Naive thymus-derived CD4-positive, alpha-beta T cell (primary cell): ENCODE measurements around the gene CEP85L. TPM values are rescaled to one million over a fixed set of nuclear protein-coding genes. Genes with fewer than 3 reads are reported as not detected.

Experiments
- ATAC-seq: fragments of 150-1000 bp; cut with Tn5 transposase; 2 replicates; pipeline ENCODE4 v1.10.0; 2021; ENCODE audit warnings: mild to moderate bottlenecking, moderate library complexity
- CTCF ChIA-PET: fragments of 350-600 bp; sonication (Branson Sonifier 250); formaldehyde crosslinking; loops from one replicate; lab custom pipeline; 2021; ENCODE audit warnings: antibody characterized with exemption; lab: Charles Lee
- POLR2A ChIA-PET: fragments of 350-600 bp; sonication (Branson Sonifier 250); formaldehyde crosslinking; loops from one replicate; lab custom pipeline; 2021; ENCODE audit warnings: antibody characterized with exemption, inconsistent platforms; lab: Charles Lee
- DNase-seq, 9 donors: peaks; one replicate each; pipeline versions ENCODE4 v3.0.0 to v3.0.0-alpha.2; 2020 to 2022; ENCODE audit warnings: mixed read lengths in 1 of 9
- H3K27ac ChIP-seq: one replicate; pipeline ENCODE4 v1.7.0; 2013; ENCODE audit warnings: mild to moderate bottlenecking, low read depth, low read length, moderate library complexity
- H3K27me3 ChIP-seq, 2 donors: one replicate each; pipeline ENCODE4 v1.7.0; 2013; ENCODE audit warnings: low read length in 2 of 2, mild to moderate bottlenecking in 2 of 2, moderate library complexity in 2 of 2; ENCODE audit not compliant: control insufficient read depth in 2 of 2, insufficient read depth in 2 of 2
- H3K36me3 ChIP-seq, 3 experiments: 1 replicate in 2 of 3; 2 replicates in 1 of 3; pipeline ENCODE4 v1.7.0; 2013; ENCODE audit warnings: low read length in 3 of 3, mild to moderate bottlenecking in 3 of 3, moderate library complexity in 1 of 3; ENCODE audit not compliant: insufficient read depth in 3 of 3, control insufficient read depth in 2 of 3
- H3K4me1 ChIP-seq, 2 donors: one replicate each; pipeline ENCODE4 v1.7.0; 2013; ENCODE audit warnings: low read length in 2 of 2, mild to moderate bottlenecking in 2 of 2, moderate library complexity in 1 of 2; ENCODE audit not compliant: control insufficient read depth in 2 of 2, insufficient read depth in 2 of 2
- H3K4me3 ChIP-seq: 2 replicates; pipeline ENCODE4 v1.7.0; 2013; ENCODE audit warnings: mild to moderate bottlenecking, low read length
- H3K9me3 ChIP-seq, 3 experiments: 1 replicate in 2 of 3; 2 replicates in 1 of 3; pipeline ENCODE4 v1.7.0; 2013; ENCODE audit warnings: low read length in 3 of 3; ENCODE audit not compliant: control insufficient read depth in 2 of 3
- H3K27ac Mint-ChIP-seq, 9 donors: one replicate each; pipeline ENCODE4 v1.8.0; 2020 to 2022; ENCODE audit warnings: mixed read lengths in 9 of 9, mild to moderate bottlenecking in 8 of 9, moderate library complexity in 5 of 9, inconsistent platforms in 2 of 9
- H3K27me3 Mint-ChIP-seq, 5 donors: one replicate each; pipeline ENCODE4 v1.8.0; 2021 to 2022; ENCODE audit warnings: mixed read lengths in 5 of 5, mild to moderate bottlenecking in 1 of 5
- H3K36me3 Mint-ChIP-seq, 5 donors: one replicate each; pipeline ENCODE4 v1.8.0; 2020 to 2022; ENCODE audit warnings: mixed read lengths in 5 of 5, mild to moderate bottlenecking in 3 of 5, inconsistent platforms in 1 of 5
- H3K4me1 Mint-ChIP-seq, 7 donors: one replicate each; pipeline ENCODE4 v1.8.0; 2020 to 2022; ENCODE audit warnings: mixed read lengths in 7 of 7, mild to moderate bottlenecking in 3 of 7, inconsistent platforms in 1 of 7
- H3K4me3 Mint-ChIP-seq, 10 donors: one replicate each; pipeline ENCODE4 v1.8.0; 2020 to 2022; ENCODE audit warnings: mild to moderate bottlenecking in 10 of 10, mixed read lengths in 10 of 10, moderate library complexity in 6 of 10, inconsistent platforms in 2 of 10
- H3K9me3 Mint-ChIP-seq, 11 donors: one replicate each; pipeline ENCODE4 v1.8.0; 2020 to 2022; ENCODE audit warnings: mixed read lengths in 11 of 11, mild to moderate bottlenecking in 4 of 11, inconsistent platforms in 1 of 11, moderate library complexity in 1 of 11
- intact Hi-C, 2 donors: fragments of 100-400 bp; cut with micrococcal nuclease; formaldehyde crosslinking; loops; one replicate each; pipeline ENCODE4 v1.15.1; 2023
- polyA plus RNA-seq, 2 donors: library from polyadenylated mRNA; unstranded; fragments of 300-500 nt; fragmentation: Illumina TruSeq; gene quantifications; one replicate each; pipeline ENCODE4 v1.2.3, GENCODE V29; 2021
- total RNA-seq, 6 experiments: library from RNA in 5 of 6; stranded (reverse) in 5 of 6; gene quantifications; 1 replicate in 5 of 6; 2 replicates in 1 of 6; pipeline ENCODE4 v1.2.3 and lab custom pipeline; 2021 to 2026

Gene CEP85L
- total and polyA plus RNA-seq, 7 experiments from 2014 or later = 47.3 to 89.1 (median 76.2) TPM

DNA sequence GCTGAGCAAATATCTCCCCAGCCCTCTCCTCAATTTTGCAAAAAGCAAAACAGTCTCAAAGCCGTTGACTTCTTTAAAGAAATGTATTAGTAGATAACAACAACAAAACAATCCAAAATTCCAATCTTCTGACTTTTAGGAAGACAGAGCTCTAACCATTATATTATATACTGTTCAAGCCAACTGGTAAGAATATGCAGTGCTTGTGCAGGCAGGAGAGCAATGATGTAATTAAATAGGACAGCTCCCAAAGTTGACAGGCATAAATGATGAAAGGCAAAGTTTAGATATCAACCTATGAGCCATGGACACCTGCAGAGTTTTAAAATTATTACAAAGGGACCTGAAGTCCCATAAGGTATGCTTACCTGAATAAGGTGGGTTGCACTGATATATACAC, 16.6 kb upstream of the CEP85L start:
- Mint-ChIP-seq H3K36me3 (peaks cover 0 to 21% (median 4%) of the 10 kb centered on the region in 5 donors), H3K4me1 (peaks cover 36 to 93% (median 87%) of the 10 kb centered on the region in 7 donors), H3K27me3 (no peaks in the 10 kb centered on the region), H3K4me3 (peak overlapping the region in 2 of 10 donors; percentile 5 to 35), H3K27ac (peak overlapping the region in 8 of 9 donors; percentile 77 to 93 (median 88)), H3K9me3 (no peaks in the 10 kb centered on the region)
- ChIA-PET CTCF (no interaction called here), POLR2A (interaction anchor here (0.6 to 1.7 kb wide), 6 partner anchors 9 to 986 kb away, joined by 3 to 8 read pairs (median 4); no protein-coding TSS in a partner anchor)
- no peak for ATAC-seq
- peaks cover 4 to 24% of the 10 kb centered on the region in 2 donors for H3K4me1 ChIP-seq
- no peak for DNase-seq
- intact Hi-C loops = loop anchor here in 1 of 2 donors (2.0 to 5.0 kb wide), 2 partner anchors 13 to 101 kb away; no protein-coding TSS in a partner anchor
- no peaks in the 10 kb centered on the region for H3K9me3 ChIP-seq
- peak overlapping the region; percentile 25 for H3K27ac ChIP-seq
- H3K36me3 ChIP-seq = no peaks in the 10 kb centered on the region
- H3K27me3 ChIP-seq = no peaks in the 10 kb centered on the region
- H3K4me3 ChIP-seq = no peak overlapping the region

DNA sequence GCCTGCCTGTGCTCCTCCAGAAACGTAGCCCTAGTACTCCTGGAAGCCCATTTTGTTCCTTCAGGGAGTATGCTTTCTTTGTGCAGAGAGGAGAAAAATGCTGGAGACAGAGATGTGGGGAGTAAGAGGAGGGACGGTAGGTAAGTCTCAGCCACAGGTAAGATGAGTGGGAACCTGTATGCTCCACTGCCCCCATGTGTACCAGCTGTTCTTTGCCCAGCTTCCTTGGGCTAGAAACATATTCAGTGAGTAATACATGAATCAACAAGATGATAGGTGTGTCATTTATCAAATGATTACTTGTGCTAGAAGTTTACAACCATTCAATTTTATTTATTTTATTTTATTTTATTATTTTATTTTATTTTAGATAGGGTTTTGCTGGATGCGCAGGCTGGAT, 13.6 kb upstream of the CEP85L start:
- H3K36me3 Mint-ChIP-seq = peaks cover 0 to 25% (median 5%) of the 10 kb centered on the region in 5 donors
- peaks cover 0 to 2% (median 0%) of the 10 kb centered on the region in 11 donors for H3K9me3 Mint-ChIP-seq
- H3K4me1 ChIP-seq = peaks cover 5 to 22% of the 10 kb centered on the region in 2 donors
- intact Hi-C loops = loop anchor here (1.0 to 5.0 kb wide), 4 partner anchors 8 to 98 kb away; partner anchors contain the start of gene CEP85L (in 2 of the 2)
- ChIA-PET POLR2A (interaction anchor here (0.6 to 2.0 kb wide), 8 partner anchors 8 to 104 kb away, joined by 3 to 13 read pairs (median 4); partner anchors contain the start of gene CEP85L), CTCF (interaction anchor here (1.0 to 1.9 kb wide), 3 partner anchors 14 to 99 kb away, joined by 3 to 5 read pairs (median 3); partner anchors contain the start of gene CEP85L)
- no peaks in the 10 kb centered on the region for H3K9me3 ChIP-seq
- peak overlapping the region; percentile 44 for H3K4me3 ChIP-seq
- peak overlapping the region; percentile 83 to 97 (median 93) for H3K27ac Mint-ChIP-seq
- peak overlapping the region; percentile 64 for H3K27ac ChIP-seq
- H3K27me3 Mint-ChIP-seq = no peaks in the 10 kb centered on the region
- peak; percentile 51 for ATAC-seq
- peak overlapping the region; percentile 73 to 93 (median 88) for H3K4me3 Mint-ChIP-seq
- H3K36me3 ChIP-seq = no peaks in the 10 kb centered on the region
- H3K27me3 ChIP-seq = no peaks in the 10 kb centered on the region
- peaks cover 30 to 89% (median 80%) of the 10 kb centered on the region in 7 donors for H3K4me1 Mint-ChIP-seq
- no peak for DNase-seq

DNA sequence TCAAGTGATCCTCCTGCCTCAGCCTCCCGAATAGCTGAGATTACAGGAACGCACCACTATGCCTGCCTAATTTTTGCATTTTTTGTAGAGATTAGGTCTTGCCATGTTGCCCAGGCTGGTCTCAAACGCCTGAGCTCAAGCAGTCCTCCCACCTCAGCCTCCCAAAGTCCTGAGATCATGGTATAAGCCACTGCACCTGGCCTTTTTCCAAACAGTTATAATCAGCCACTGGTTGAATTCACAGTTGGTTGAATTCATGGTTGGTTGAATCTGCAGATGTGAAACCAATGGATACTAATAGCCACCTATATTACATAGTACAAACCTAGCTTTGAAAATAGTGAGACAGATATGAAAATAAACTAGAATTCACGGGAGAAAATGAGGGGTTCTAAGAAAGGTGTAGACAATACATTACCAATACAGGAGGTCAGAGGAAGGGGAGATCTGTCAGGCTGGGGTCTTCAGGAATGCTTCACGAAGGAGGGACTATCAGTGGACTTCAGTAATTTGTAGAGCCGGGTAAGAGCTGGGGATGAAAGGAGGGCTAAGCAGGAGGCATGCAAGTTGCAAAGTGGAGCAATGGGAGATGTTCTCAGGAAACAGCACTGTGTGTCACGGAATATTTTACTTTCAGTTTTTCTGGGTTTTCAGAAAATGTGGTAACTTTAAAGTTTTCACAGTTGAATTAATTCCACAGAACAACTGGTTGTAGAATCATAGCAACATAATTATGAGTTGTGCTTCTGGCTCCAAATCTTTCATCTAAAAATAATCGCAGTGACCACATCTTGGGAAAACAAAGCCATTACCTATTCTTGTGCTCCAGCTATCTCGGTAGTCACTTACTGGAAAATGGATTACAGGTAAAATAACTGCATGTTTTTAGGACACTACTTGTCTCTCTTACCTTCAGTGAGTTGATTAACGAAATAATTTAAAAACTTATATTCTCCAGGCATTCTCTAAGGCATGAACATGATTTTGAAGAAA, 12.9 kb upstream of the CEP85L start:
- H3K4me3 Mint-ChIP-seq = peak overlapping the region; percentile 73 to 93 (median 88)
- ATAC-seq = no peak
- peak overlapping the region; percentile 44 for H3K4me3 ChIP-seq

DNA sequence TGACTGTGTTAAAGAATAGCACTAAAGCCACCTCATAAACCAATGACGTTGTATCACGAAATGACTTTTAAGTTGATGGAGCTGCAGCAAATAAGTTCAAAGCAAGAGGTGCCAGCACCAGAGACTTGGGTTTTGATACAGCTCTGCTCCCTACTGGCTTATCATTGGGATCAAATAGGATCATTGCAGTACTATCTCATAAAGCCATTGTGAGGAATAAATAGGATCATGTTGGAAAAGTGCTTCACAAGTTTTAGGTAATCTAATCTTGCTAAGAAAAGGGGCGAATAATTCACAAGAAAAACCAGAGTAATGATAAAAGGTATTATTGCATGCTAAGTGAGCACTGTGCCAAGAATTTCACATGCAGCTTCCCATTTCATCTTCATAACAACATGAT, 10.4 kb upstream of the CEP85L start:
- CTCF ChIA-PET = no interaction called here
- no peak overlapping the region for H3K4me3 Mint-ChIP-seq
- ATAC-seq = no peak

More for the DNA sequence above, 12.9 kb upstream of the CEP85L start:
- intact Hi-C loops = loop anchor here (1.0 to 2.0 kb wide), 4 partner anchors 8 to 45 kb away; partner anchors contain the start of gene CEP85L (in 2 of the 2)
- POLR2A ChIA-PET = interaction anchor here (0.6 to 2.0 kb wide), 9 partner anchors 8 to 104 kb away, joined by 3 to 13 read pairs (median 4); partner anchors contain the start of gene CEP85L
- H3K4me1 Mint-ChIP-seq = peaks cover 29 to 89% (median 80%) of the 10 kb centered on the region in 7 donors
- no peaks in the 10 kb centered on the region for H3K27me3 Mint-ChIP-seq
- peaks cover 12 to 24% of the 10 kb centered on the region in 2 donors for H3K4me1 ChIP-seq
- H3K36me3 ChIP-seq = no peaks in the 10 kb centered on the region
- peaks cover 0 to 2% (median 0%) of the 10 kb centered on the region in 11 donors for H3K9me3 Mint-ChIP-seq
- DNase-seq = peak in 1 of 9 donors; percentile 7
- H3K27ac ChIP-seq = peak overlapping the region; percentile 64
- CTCF ChIA-PET = interaction anchor here (0.6 to 1.9 kb wide), 6 partner anchors 13 to 115 kb away, joined by 3 to 5 read pairs (median 3); partner anchors contain the start of gene CEP85L
- peaks cover 0 to 25% (median 5%) of the 10 kb centered on the region in 5 donors for H3K36me3 Mint-ChIP-seq
- H3K27ac Mint-ChIP-seq = peak overlapping the region; percentile 83 to 97 (median 93)
- no peaks in the 10 kb centered on the region for H3K27me3 ChIP-seq
- no peaks in the 10 kb centered on the region for H3K9me3 ChIP-seq

DNA sequence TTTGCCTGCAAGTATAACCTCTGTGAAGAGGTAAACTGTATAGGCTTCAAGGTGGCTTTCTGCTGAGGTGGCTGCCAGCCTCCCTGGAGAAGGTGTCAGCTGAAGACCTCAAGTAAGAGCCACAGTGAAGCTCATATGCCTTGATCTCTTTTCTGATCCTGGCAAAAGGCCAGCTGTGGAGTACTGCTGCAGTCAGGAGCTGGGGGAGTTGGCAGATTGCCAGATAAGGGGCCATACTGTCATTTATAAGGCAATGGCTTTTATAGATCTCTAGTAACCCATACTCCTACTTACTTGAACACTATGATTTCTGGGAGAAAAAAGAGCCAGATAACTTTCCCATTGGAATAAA, 8.8 kb upstream of the CEP85L start:
- POLR2A ChIA-PET = interaction anchor here (1.0 to 1.8 kb wide), 7 partner anchors 8 to 233 kb away, joined by 3 to 6 read pairs (median 4); partner anchors contain the start of gene CEP85L
- ATAC-seq (peak; percentile 76), DNase-seq (peak in 8 of 9 donors; percentile 18 to 83 (median 69))
- Histone ChIP-seq H3K27me3 (no peaks in the 10 kb centered on the region), H3K4me1 (peaks cover 38 to 41% of the 10 kb centered on the region in 2 donors), H3K27ac (peak overlapping the region; percentile 51), H3K36me3 (no peaks in the 10 kb centered on the region), H3K4me3 (no peak overlapping the region), H3K9me3 (no peaks in the 10 kb centered on the region)
- peaks cover 33 to 89% (median 73%) of the 10 kb centered on the region in 7 donors for H3K4me1 Mint-ChIP-seq
- peaks cover 0 to 2% (median 0%) of the 10 kb centered on the region in 11 donors for H3K9me3 Mint-ChIP-seq
- H3K4me3 Mint-ChIP-seq = peak overlapping the region; percentile 0 to 70 (median 46)
- intact Hi-C loops = loop anchor here in 1 of 2 donors (1.0 kb wide), 1 partner anchor 9 kb away; the partner anchor contains the start of gene CEP85L
- peak overlapping the region; percentile 48 to 92 (median 83) for H3K27ac Mint-ChIP-seq
- H3K27me3 Mint-ChIP-seq = no peaks in the 10 kb centered on the region
- CTCF ChIA-PET = interaction anchor here (1.4 kb wide), 2 partner anchors 49 to 116 kb away, joined by 3 read pairs; no protein-coding TSS in a partner anchor
- peaks cover 0 to 31% (median 5%) of the 10 kb centered on the region in 5 donors for H3K36me3 Mint-ChIP-seq

More for the DNA sequence above, 10.4 kb upstream of the CEP85L start:
- no peaks in the 10 kb centered on the region for H3K27me3 Mint-ChIP-seq
- DNase-seq = no peak
- peaks cover 25 to 88% (median 69%) of the 10 kb centered on the region in 7 donors for H3K4me1 Mint-ChIP-seq
- POLR2A ChIA-PET = interaction anchor here (0.7 to 1.0 kb wide), 2 partner anchors 48 to 103 kb away, joined by 3 read pairs; no protein-coding TSS in a partner anchor
- H3K9me3 Mint-ChIP-seq = peaks cover 0 to 2% (median 0%) of the 10 kb centered on the region in 11 donors
- peak overlapping the region in 6 of 9 donors; percentile 6 to 88 (median 44) for H3K27ac Mint-ChIP-seq
- Histone ChIP-seq H3K36me3 (no peaks in the 10 kb centered on the region), H3K27me3 (no peaks in the 10 kb centered on the region), H3K9me3 (no peaks in the 10 kb centered on the region), H3K4me3 (no peak overlapping the region), H3K4me1 (peaks cover 22 to 35% of the 10 kb centered on the region in 2 donors), H3K27ac (no peak overlapping the region)
- H3K36me3 Mint-ChIP-seq = peaks cover 0 to 23% (median 5%) of the 10 kb centered on the region in 5 donors
- intact Hi-C loops = no loop called here
